HFFc6 (cell line): ENCODE data around the gene DHRS12. TPM values are rescaled to one million over a fixed set of nuclear protein-coding genes. Genes with fewer than 3 reads are reported as not detected.

Experiments used
- DNase-seq: peaks from one replicate; pipeline ENCODE4 v3.0.0-alpha.2; 2018
- H3K27ac Mint-ChIP-seq: 2 replicates; pipeline ENCODE4 v1.8.0; 2020; ENCODE audit warnings: mild to moderate bottlenecking, mixed read lengths
- H3K27me3 Mint-ChIP-seq: 2 replicates; pipeline ENCODE4 v1.8.0; 2021; ENCODE audit warnings: mild to moderate bottlenecking, moderate library complexity, mixed read lengths; ENCODE audit not compliant: insufficient read depth
- H3K36me3 Mint-ChIP-seq: 2 replicates; pipeline ENCODE4 v1.8.0; 2021; ENCODE audit warnings: low read depth, mixed read lengths
- H3K4me1 Mint-ChIP-seq: 2 replicates; pipeline ENCODE4 v1.8.0; 2020; ENCODE audit warnings: low read depth, mixed read lengths
- H3K4me3 Mint-ChIP-seq: 2 replicates; pipeline ENCODE4 v1.8.0; 2020; ENCODE audit warnings: mild to moderate bottlenecking, moderate library complexity, mixed read lengths
- H3K9me3 Mint-ChIP-seq: 2 replicates; pipeline ENCODE4 v1.8.0; 2020; ENCODE audit warnings: mild to moderate bottlenecking, mixed read lengths
- CTCF ChIP-seq: fragments of 200-600 bp; sonication (generic); IDR thresholded peaks from 2 replicates; pipeline ENCODE4 v1.5.0; 2021; ENCODE audit warnings: antibody characterized with exemption, mild to moderate bottlenecking
- total RNA-seq, 6 experiments: library from RNA; stranded (reverse); fragmentation: NEBNext Ultra II Directional; extraction: Animal tissue kit (Norgen Biotek cat#: 25700); gene quantifications; 2 replicates in 1 of 6; 3 replicates in 5 of 6; pipeline ENCODE4 v1.2.3, GENCODE V29; 2021

Gene DHRS12
- total RNA-seq, 6 experiments from 2014 or later = 1.9 to 2.7 (median 2.4) TPM

GRCh38 chr13:51733374-51734298, 70.3 kb downstream of the DHRS12 start:
- Mint-ChIP-seq H3K36me3 (peaks cover 7% of the 10 kb centered on the region), H3K27me3 (no peaks in the 10 kb centered on the region), H3K9me3 (no peaks in the 10 kb centered on the region), H3K4me1 (peaks cover 31% of the 10 kb centered on the region), H3K4me3 (no peak overlapping the region), H3K27ac (peak overlapping the region; percentile 68)
- peak; percentile 7 for DNase-seq
- TF ChIP-seq CTCF = peak; percentile 28; the same call in 1 of the 2 replicates

- peak; percentile 71 for TF ChIP-seq CTCF
- Mint-ChIP-seq H3K4me3 (peak overlapping the region; percentile 34; the same call in 1 of the 2 replicates), H3K27ac (no peak overlapping the region), H3K36me3 (peaks cover 10% of the 10 kb centered on the region), H3K9me3 (no peaks in the 10 kb centered on the region), H3K4me1 (peaks cover 31% of the 10 kb centered on the region), H3K27me3 (no peaks in the 10 kb centered on the region)
- DNase-seq = peak; percentile 48
Observed at GRCh38 chr13:51731759-51732158, 72.2 kb downstream of the DHRS12 start.

GRCh38 chr13:51730927-51731326, 73.0 kb downstream of the DHRS12 start:
- no peak overlapping the region for H3K27ac Mint-ChIP-seq
- no peak for TF ChIP-seq CTCF
- peaks cover 12% of the 10 kb centered on the region for H3K36me3 Mint-ChIP-seq
- H3K4me1 Mint-ChIP-seq = peaks cover 29% of the 10 kb centered on the region
- DNase-seq = no peak
- no peaks in the 10 kb centered on the region for H3K9me3 Mint-ChIP-seq
- no peaks in the 10 kb centered on the region for H3K27me3 Mint-ChIP-seq
- no peak overlapping the region for H3K4me3 Mint-ChIP-seq

- Mint-ChIP-seq H3K27ac (no peak overlapping the region), H3K27me3 (no peaks in the 10 kb centered on the region), H3K4me3 (no peak overlapping the region), H3K4me1 (peaks cover 20% of the 10 kb centered on the region), H3K36me3 (peaks cover 10% of the 10 kb centered on the region), H3K9me3 (no peaks in the 10 kb centered on the region)
- DNase-seq = peak; percentile 85
- TF ChIP-seq CTCF = no peak
Observed at GRCh38 chr13:51729866-51730553, 74.0 kb downstream of the DHRS12 start.

GRCh38 chr13:51728972-51729371, 75.0 kb downstream of the DHRS12 start:
- Mint-ChIP-seq H3K27ac (no peak overlapping the region), H3K4me1 (peaks cover 9% of the 10 kb centered on the region), H3K9me3 (no peaks in the 10 kb centered on the region), H3K27me3 (no peaks in the 10 kb centered on the region), H3K4me3 (no peak overlapping the region), H3K36me3 (peaks cover 10% of the 10 kb centered on the region)
- no peak for TF ChIP-seq CTCF
- peak; percentile 89 for DNase-seq
